OCI-LY3 (cell line): ENCODE results near the gene ALDH2.

Source experiments
- CTCF ChIP-seq: fragments of 200-600, 300-600 bp; sonication (generic); IDR thresholded peaks from 2 replicates; pipeline ENCODE4 v1.5.1; 2014; ENCODE audit warnings: antibody characterized with exemption, low read length, low read depth
- EZH2phosphoT487 ChIP-seq: fragments of 200-600 bp; shearing (Covaris generic); IDR thresholded peaks from 2 replicates; pipeline ENCODE4 v1.6.1; 2018; ENCODE audit warnings: antibody characterized with exemption, mixed run types, low read depth

- TF ChIP-seq CTCF (no peak), EZH2phosphoT487 (no peak)
Measured at GRCh38 chr12:111775205-111776193, 8.8 kb downstream of the ALDH2 start.
